Spleen (tissue), 11 donors: Measurements from ENCODE around the gene ROR1. TPM values are rescaled to one million over a fixed set of nuclear protein-coding genes. Genes with fewer than 3 reads are reported as not detected.

Experiments
- DNase-seq: peaks from one replicate; pipeline ENCODE4 v3.0.0-alpha.2; 2020
- H3K27ac ChIP-seq, 8 donors: fragments of 200-600 bp; sonication (generic) in 7 of 8; 1 replicate in 4 of 8; 2 replicates in 4 of 8; pipeline versions ENCODE4 v1.5.0 to v1.8.0; 2016 to 2021; ENCODE audit warnings: inconsistent platforms in 4 of 8, mild to moderate bottlenecking in 4 of 8, moderate library complexity in 1 of 8
- H3K27me3 ChIP-seq, 7 donors: fragments of 200-600 bp; sonication (generic) in 6 of 7; replicated peaks in 1 of 7; 1 replicate in 4 of 7; 2 replicates in 3 of 7; pipeline versions ENCODE4 v1.5.0 to v1.8.0; 2016 to 2021; ENCODE audit warnings: inconsistent platforms in 3 of 7, mild to moderate bottlenecking in 1 of 7
- H3K36me3 ChIP-seq, 6 donors: fragments of 200-600 bp; sonication (generic) in 5 of 6; 1 replicate in 4 of 6; 2 replicates in 2 of 6; pipeline versions ENCODE4 v1.5.0 to v1.8.0; 2016 to 2021; ENCODE audit warnings: inconsistent platforms in 2 of 6
- H3K4me1 ChIP-seq, 6 donors: fragments of 200-600 bp; sonication (generic) in 5 of 6; 1 replicate in 3 of 6; 2 replicates in 3 of 6; pipeline versions ENCODE4 v1.5.0 to v1.8.0; 2016 to 2021; ENCODE audit warnings: inconsistent platforms in 3 of 6
- H3K4me3 ChIP-seq, 8 donors: fragments of 200-600 bp; sonication (generic) in 7 of 8; 1 replicate in 4 of 8; 2 replicates in 4 of 8; pipeline versions ENCODE4 v1.5.0 to v1.8.0; 2016 to 2021; ENCODE audit warnings: inconsistent platforms in 4 of 8, mild to moderate bottlenecking in 4 of 8, moderate library complexity in 2 of 8
- H3K9me3 ChIP-seq, 8 donors: fragments of 200-600 bp; sonication (generic) in 7 of 8; 1 replicate in 4 of 8; 2 replicates in 4 of 8; pipeline versions ENCODE4 v1.5.0 to v1.8.0; 2016 to 2021; ENCODE audit warnings: inconsistent platforms in 4 of 8
- POLR2A ChIP-seq, 3 donors: fragments of 450-650 bp; IDR thresholded peaks; one replicate each; pipeline ENCODE4 v1.5.1; 2017; ENCODE audit warnings: antibody characterized with exemption in 3 of 3, mild to moderate bottlenecking in 1 of 3
- POLR2AphosphoS5 ChIP-seq, 3 donors: sonication (generic); formaldehyde crosslinking; IDR thresholded peaks; one replicate each; pipeline ENCODE4 v1.5.1; 2017; ENCODE audit warnings: antibody characterized with exemption in 3 of 3
- WGBS, 5 donors: extraction: QIAGEN DNeasy Blood & Tissue Kit in 3 of 5; methylation state at CpG; one replicate each; pipeline versions ENCODE4 v1.1.5 to v1.1.7; 2013 to 2018; 5-methylcytosine and 5-hydroxymethylcytosine counted together
- intact Hi-C: fragments of 100-400 bp; cut with DNase I; formaldehyde crosslinking; loops from one replicate; pipeline ENCODE4 v1.15.0; 2023; ENCODE audit warnings: low total_unique reads
- polyA plus RNA-seq, 3 donors: library from polyadenylated mRNA; stranded (reverse); fragments of 200-250 nt; gene quantifications; one replicate each; pipeline ENCODE4 v1.2.1, GENCODE V29; 2013
- total RNA-seq, 7 donors: library from RNA; depleted of rRNA in 3 of 7; stranded (reverse); fragments of >200 nt in 3 of 7; fragmentation: NEBNext Ultra II Directional in 4 of 7; extraction: Animal tissue kit (Norgen Biotek cat#: 25700) in 4 of 7; gene quantifications; one replicate each; pipeline versions ENCODE4 v1.1.0 to v1.2.1, GENCODE V29; 2016 to 2021
- TF ChIP-seq, protein P1 (sequence below), 11 experiments: fragments of 200-600 bp in 7 of 11; fragments of 450-650 bp in 4 of 11; sonication (generic) in 4 of 11; IDR thresholded peaks in 8 of 11; conservative IDR thresholded peaks in 3 of 11; 1 replicate in 7 of 11; 2 replicates in 4 of 11; pipeline versions ENCODE4 v1.4.0 to v1.8.0; 2016 to 2021; ENCODE audit warnings: antibody characterized with exemption in 11 of 11, inconsistent platforms in 4 of 11, mild to moderate bottlenecking in 1 of 11
- donor health status: healthy with polysubstance abuse.
- donor health status: DM: no; HTN: no; CAD: no; lungs with moderate emphysema.
- donor health status: DM: no; HTN: no; CAD: no.
- donor health status: Bipolar disorder and iron deficiency.
- donor health status: healthy.
- donor health status: DM: no; HTN: no; CAD: no.
- donor health status: DM: yes; HTN: yes; CAD: no.

The ROR1 gene
- total and polyA plus RNA-seq, 10 donors: 0.43 to 12.3 (median 6.4) TPM

DNA sequence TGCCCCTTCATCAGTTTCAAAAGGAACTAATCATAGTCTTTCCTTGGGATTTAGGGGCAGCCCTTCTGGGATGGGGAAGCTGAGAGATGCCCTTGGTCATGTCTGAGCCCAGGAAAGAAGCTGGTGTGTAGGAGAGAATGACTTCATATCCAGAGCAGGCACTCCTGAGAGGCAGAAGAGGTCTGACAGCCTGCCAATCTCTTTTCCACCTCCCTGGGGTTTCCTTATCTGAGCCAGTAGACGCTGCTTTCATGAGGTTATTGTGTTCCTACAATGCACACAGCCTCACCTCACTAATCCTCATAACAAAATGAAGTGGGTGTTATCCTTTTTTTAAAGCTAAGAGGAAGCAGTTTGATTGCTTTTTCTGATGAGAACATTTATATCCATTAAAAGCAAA is 14.1 kb downstream of the ROR1 start:
- H3K27me3 ChIP-seq: no peaks in the 10 kb centered on the region
- no peaks in the 10 kb centered on the region for H3K36me3 ChIP-seq
- no peak overlapping the region for H3K27ac ChIP-seq
- no peak overlapping the region for H3K4me3 ChIP-seq
- no peak for TF ChIP-seq POLR2A (IDR thresholded peaks at IDR 0.05)
- TF ChIP-seq, protein P1, sequence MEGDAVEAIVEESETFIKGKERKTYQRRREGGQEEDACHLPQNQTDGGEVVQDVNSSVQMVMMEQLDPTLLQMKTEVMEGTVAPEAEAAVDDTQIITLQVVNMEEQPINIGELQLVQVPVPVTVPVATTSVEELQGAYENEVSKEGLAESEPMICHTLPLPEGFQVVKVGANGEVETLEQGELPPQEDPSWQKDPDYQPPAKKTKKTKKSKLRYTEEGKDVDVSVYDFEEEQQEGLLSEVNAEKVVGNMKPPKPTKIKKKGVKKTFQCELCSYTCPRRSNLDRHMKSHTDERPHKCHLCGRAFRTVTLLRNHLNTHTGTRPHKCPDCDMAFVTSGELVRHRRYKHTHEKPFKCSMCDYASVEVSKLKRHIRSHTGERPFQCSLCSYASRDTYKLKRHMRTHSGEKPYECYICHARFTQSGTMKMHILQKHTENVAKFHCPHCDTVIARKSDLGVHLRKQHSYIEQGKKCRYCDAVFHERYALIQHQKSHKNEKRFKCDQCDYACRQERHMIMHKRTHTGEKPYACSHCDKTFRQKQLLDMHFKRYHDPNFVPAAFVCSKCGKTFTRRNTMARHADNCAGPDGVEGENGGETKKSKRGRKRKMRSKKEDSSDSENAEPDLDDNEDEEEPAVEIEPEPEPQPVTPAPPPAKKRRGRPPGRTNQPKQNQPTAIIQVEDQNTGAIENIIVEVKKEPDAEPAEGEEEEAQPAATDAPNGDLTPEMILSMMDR (IDR thresholded peaks at IDR 0.05 in 8 of 11, conservative IDR thresholded peaks at IDR 0.05 in 3 of 11): no peak
- no peak for TF ChIP-seq POLR2AphosphoS5 (IDR thresholded peaks at IDR 0.05)
- WGBS, 5 donors: 52 to 70% (median 67%) methylated on average over 1 of the region's 1 CpG
- H3K4me1 ChIP-seq: no peaks in the 10 kb centered on the region
- no peak for DNase-seq
- no peaks in the 10 kb centered on the region for H3K9me3 ChIP-seq
- intact Hi-C loops: no loop called here

GRCh38 chr1:63789856-63790605 is 16.2 kb downstream of the ROR1 start:
- 82 to 97% (median 91%) methylated on average over 4 of the region's 4 CpGs for WGBS, 5 donors
- Histone ChIP-seq H3K27ac (no peak overlapping the region), H3K4me3 (no peak overlapping the region), H3K36me3 (no peaks in the 10 kb centered on the region), H3K27me3 (no peaks in the 10 kb centered on the region), H3K9me3 (no peaks in the 10 kb centered on the region), H3K4me1 (no peaks in the 10 kb centered on the region)
- intact Hi-C loops: no loop called here
- no peak for TF ChIP-seq POLR2A (IDR thresholded peaks at IDR 0.05)
- TF ChIP-seq, protein P1 (IDR thresholded peaks at IDR 0.05 in 8 of 11, conservative IDR thresholded peaks at IDR 0.05 in 3 of 11): no peak
- TF ChIP-seq POLR2AphosphoS5 (IDR thresholded peaks at IDR 0.05): no peak
- no peak for DNase-seq

GRCh38 chr1:63790989-63791388 is 17.2 kb downstream of the ROR1 start:
- intact Hi-C loops: no loop called here
- no peak for DNase-seq
- H3K27me3 ChIP-seq: no peaks in the 10 kb centered on the region
- H3K9me3 ChIP-seq: no peaks in the 10 kb centered on the region
- no peak overlapping the region for H3K4me3 ChIP-seq
- no peak overlapping the region for H3K27ac ChIP-seq
- TF ChIP-seq POLR2AphosphoS5 (IDR thresholded peaks at IDR 0.05) (no peak), POLR2A (IDR thresholded peaks at IDR 0.05) (no peak)
- TF ChIP-seq, protein P1 (IDR thresholded peaks at IDR 0.05 in 8 of 11, conservative IDR thresholded peaks at IDR 0.05 in 3 of 11): no peak
- H3K36me3 ChIP-seq: no peaks in the 10 kb centered on the region
- H3K4me1 ChIP-seq: no peaks in the 10 kb centered on the region
- 62 to 78% (median 63%) methylated on average over 1 of the region's 1 CpG for WGBS, 5 donors

- 71 to 86% (median 82%) methylated on average over 4 of the region's 4 CpGs for WGBS, 5 donors
- no peaks in the 10 kb centered on the region for H3K27me3 ChIP-seq
- DNase-seq: no peak
- intact Hi-C loops: no loop called here
- TF ChIP-seq POLR2AphosphoS5 (IDR thresholded peaks at IDR 0.05) (no peak), POLR2A (IDR thresholded peaks at IDR 0.05) (no peak)
- TF ChIP-seq, protein P1 (IDR thresholded peaks at IDR 0.05 in 8 of 11, conservative IDR thresholded peaks at IDR 0.05 in 3 of 11): no peak
- H3K4me3 ChIP-seq: no peak overlapping the region
- no peak overlapping the region for H3K27ac ChIP-seq
- H3K36me3 ChIP-seq: no peaks in the 10 kb centered on the region
- no peaks in the 10 kb centered on the region for H3K4me1 ChIP-seq
- no peaks in the 10 kb centered on the region for H3K9me3 ChIP-seq
These were observed 18.3 kb downstream of the ROR1 start for GRCh38 chr1:63792152-63792551.
